Dendritic cell treated with granulocyte-macrophage colony-stimulating factor and Interleukin-4, amounts not matched to agents 40 ng/mL and 50 ng/mL, for 4 days (primary cell): ENCODE data around the gene FILIP1.

Experiments used
- H3K27ac Mint-ChIP-seq: one replicate; pipeline ENCODE4 v1.8.0; 2022; ENCODE audit warnings: mild to moderate bottlenecking, mixed read lengths
- H3K27me3 Mint-ChIP-seq: one replicate; pipeline ENCODE4 v1.8.0; 2022; ENCODE audit warnings: mild to moderate bottlenecking, mixed read lengths
- H3K36me3 Mint-ChIP-seq: one replicate; pipeline ENCODE4 v1.8.0; 2022; ENCODE audit warnings: low read depth, mixed read lengths
- H3K4me1 Mint-ChIP-seq: one replicate; pipeline ENCODE4 v1.8.0; 2022; ENCODE audit warnings: low read depth, mixed read lengths
- H3K4me3 Mint-ChIP-seq: one replicate; pipeline ENCODE4 v1.8.0; 2022; ENCODE audit warnings: mild to moderate bottlenecking, moderate library complexity, mixed read lengths
- H3K9me3 Mint-ChIP-seq: one replicate; pipeline ENCODE4 v1.8.0; 2022; ENCODE audit warnings: mixed read lengths
- intact Hi-C: fragments of 100-400 bp; cut with micrococcal nuclease; formaldehyde crosslinking; loops from one replicate; pipeline ENCODE4 v1.15.0; 2022

Gene FILIP1

GRCh38 chr6:75503291-75503690 lies 9.7 kb upstream of the FILIP1 start:
- H3K4me1 Mint-ChIP-seq = no peaks in the 10 kb centered on the region
- no peaks in the 10 kb centered on the region for H3K36me3 Mint-ChIP-seq
- H3K9me3 Mint-ChIP-seq = no peaks in the 10 kb centered on the region
- intact Hi-C loops = no loop called here
- H3K27ac Mint-ChIP-seq = no peak overlapping the region
- H3K27me3 Mint-ChIP-seq = no peaks in the 10 kb centered on the region
- H3K4me3 Mint-ChIP-seq = no peak overlapping the region

- Mint-ChIP-seq H3K4me1 (no peaks in the 10 kb centered on the region), H3K27me3 (no peaks in the 10 kb centered on the region), H3K27ac (no peak overlapping the region), H3K4me3 (no peak overlapping the region), H3K36me3 (no peaks in the 10 kb centered on the region), H3K9me3 (no peaks in the 10 kb centered on the region)
- intact Hi-C loops = no loop called here
Observed at GRCh38 chr6:75502884-75503283, 9.3 kb upstream of the FILIP1 start.

GRCh38 chr6:75501756-75502155 lies 8.2 kb upstream of the FILIP1 start:
- H3K27me3 Mint-ChIP-seq = no peaks in the 10 kb centered on the region
- H3K4me3 Mint-ChIP-seq = no peak overlapping the region
- intact Hi-C loops = no loop called here
- no peak overlapping the region for H3K27ac Mint-ChIP-seq
- no peaks in the 10 kb centered on the region for H3K4me1 Mint-ChIP-seq
- no peaks in the 10 kb centered on the region for H3K9me3 Mint-ChIP-seq
- no peaks in the 10 kb centered on the region for H3K36me3 Mint-ChIP-seq

GRCh38 chr6:75499640-75500039 lies 6.0 kb upstream of the FILIP1 start:
- H3K9me3 Mint-ChIP-seq = no peaks in the 10 kb centered on the region
- intact Hi-C loops = no loop called here
- H3K4me3 Mint-ChIP-seq = no peak overlapping the region
- no peaks in the 10 kb centered on the region for H3K4me1 Mint-ChIP-seq
- H3K36me3 Mint-ChIP-seq = no peaks in the 10 kb centered on the region
- no peak overlapping the region for H3K27ac Mint-ChIP-seq
- peaks cover 8% of the 10 kb centered on the region for H3K27me3 Mint-ChIP-seq

- Mint-ChIP-seq H3K4me1 (no peaks in the 10 kb centered on the region), H3K4me3 (no peak overlapping the region), H3K9me3 (no peaks in the 10 kb centered on the region), H3K27ac (no peak overlapping the region), H3K27me3 (peaks cover 10% of the 10 kb centered on the region), H3K36me3 (no peaks in the 10 kb centered on the region)
- intact Hi-C loops = no loop called here
Observed at GRCh38 chr6:75498862-75499261, 5.3 kb upstream of the FILIP1 start.

- Mint-ChIP-seq H3K27ac (no peak overlapping the region), H3K4me1 (no peaks in the 10 kb centered on the region), H3K36me3 (no peaks in the 10 kb centered on the region), H3K9me3 (no peaks in the 10 kb centered on the region), H3K27me3 (peaks cover 12% of the 10 kb centered on the region), H3K4me3 (no peak overlapping the region)
- intact Hi-C loops = no loop called here
Observed at GRCh38 chr6:75497994-75498393, 4.4 kb upstream of the FILIP1 start.

GRCh38 chr6:75495011-75495410 lies 1.4 kb upstream of the FILIP1 start:
- Mint-ChIP-seq H3K27me3 (peaks cover 19% of the 10 kb centered on the region), H3K4me1 (no peaks in the 10 kb centered on the region), H3K36me3 (no peaks in the 10 kb centered on the region), H3K27ac (no peak overlapping the region), H3K4me3 (no peak overlapping the region), H3K9me3 (no peaks in the 10 kb centered on the region)
- intact Hi-C loops = no loop called here

- peaks cover 19% of the 10 kb centered on the region for H3K27me3 Mint-ChIP-seq
- no peak overlapping the region for H3K27ac Mint-ChIP-seq
- H3K36me3 Mint-ChIP-seq = no peaks in the 10 kb centered on the region
- H3K4me1 Mint-ChIP-seq = no peaks in the 10 kb centered on the region
- intact Hi-C loops = no loop called here
- no peak overlapping the region for H3K4me3 Mint-ChIP-seq
- no peaks in the 10 kb centered on the region for H3K9me3 Mint-ChIP-seq
Observed at GRCh38 chr6:75494290-75494689, 690 bp upstream of the FILIP1 start.

GRCh38 chr6:75492386-75493153 lies 1.0 kb downstream of the FILIP1 start:
- Mint-ChIP-seq H3K4me3 (no peak overlapping the region), H3K9me3 (no peaks in the 10 kb centered on the region), H3K4me1 (no peaks in the 10 kb centered on the region), H3K27me3 (peaks cover 21% of the 10 kb centered on the region), H3K36me3 (no peaks in the 10 kb centered on the region), H3K27ac (no peak overlapping the region)
- intact Hi-C loops = no loop called here

GRCh38 chr6:75491291-75491690 lies 2.3 kb downstream of the FILIP1 start:
- H3K36me3 Mint-ChIP-seq = no peaks in the 10 kb centered on the region
- intact Hi-C loops = no loop called here
- no peak overlapping the region for H3K27ac Mint-ChIP-seq
- peaks cover 21% of the 10 kb centered on the region for H3K27me3 Mint-ChIP-seq
- H3K4me1 Mint-ChIP-seq = no peaks in the 10 kb centered on the region
- H3K9me3 Mint-ChIP-seq = no peaks in the 10 kb centered on the region
- H3K4me3 Mint-ChIP-seq = no peak overlapping the region

GRCh38 chr6:75490706-75491105 lies 2.9 kb downstream of the FILIP1 start:
- H3K9me3 Mint-ChIP-seq = no peaks in the 10 kb centered on the region
- intact Hi-C loops = no loop called here
- no peaks in the 10 kb centered on the region for H3K36me3 Mint-ChIP-seq
- peaks cover 21% of the 10 kb centered on the region for H3K27me3 Mint-ChIP-seq
- no peaks in the 10 kb centered on the region for H3K4me1 Mint-ChIP-seq
- no peak overlapping the region for H3K27ac Mint-ChIP-seq
- no peak overlapping the region for H3K4me3 Mint-ChIP-seq

GRCh38 chr6:75489025-75489424 lies 4.6 kb downstream of the FILIP1 start:
- Mint-ChIP-seq H3K9me3 (no peaks in the 10 kb centered on the region), H3K4me1 (no peaks in the 10 kb centered on the region), H3K36me3 (no peaks in the 10 kb centered on the region), H3K27me3 (peaks cover 10% of the 10 kb centered on the region), H3K27ac (no peak overlapping the region), H3K4me3 (no peak overlapping the region)
- intact Hi-C loops = no loop called here

GRCh38 chr6:75488033-75488432 lies 5.6 kb downstream of the FILIP1 start:
- peaks cover 9% of the 10 kb centered on the region for H3K27me3 Mint-ChIP-seq
- intact Hi-C loops = no loop called here
- H3K36me3 Mint-ChIP-seq = no peaks in the 10 kb centered on the region
- H3K9me3 Mint-ChIP-seq = no peaks in the 10 kb centered on the region
- no peaks in the 10 kb centered on the region for H3K4me1 Mint-ChIP-seq
- no peak overlapping the region for H3K27ac Mint-ChIP-seq
- H3K4me3 Mint-ChIP-seq = no peak overlapping the region

- intact Hi-C loops = no loop called here
- no peaks in the 10 kb centered on the region for H3K4me1 Mint-ChIP-seq
- no peaks in the 10 kb centered on the region for H3K36me3 Mint-ChIP-seq
- no peaks in the 10 kb centered on the region for H3K9me3 Mint-ChIP-seq
- H3K27ac Mint-ChIP-seq = no peak overlapping the region
- peaks cover 5% of the 10 kb centered on the region for H3K27me3 Mint-ChIP-seq
- no peak overlapping the region for H3K4me3 Mint-ChIP-seq
Observed at GRCh38 chr6:75486850-75487518, 6.6 kb downstream of the FILIP1 start.

GRCh38 chr6:75484535-75484934 lies 9.1 kb downstream of the FILIP1 start:
- Mint-ChIP-seq H3K4me1 (no peaks in the 10 kb centered on the region), H3K4me3 (no peak overlapping the region), H3K36me3 (no peaks in the 10 kb centered on the region), H3K9me3 (no peaks in the 10 kb centered on the region), H3K27me3 (peaks cover 2% of the 10 kb centered on the region), H3K27ac (no peak overlapping the region)
- intact Hi-C loops = no loop called here
